ENCODE results near the gene LCTL.

LCTL gene

DNA sequence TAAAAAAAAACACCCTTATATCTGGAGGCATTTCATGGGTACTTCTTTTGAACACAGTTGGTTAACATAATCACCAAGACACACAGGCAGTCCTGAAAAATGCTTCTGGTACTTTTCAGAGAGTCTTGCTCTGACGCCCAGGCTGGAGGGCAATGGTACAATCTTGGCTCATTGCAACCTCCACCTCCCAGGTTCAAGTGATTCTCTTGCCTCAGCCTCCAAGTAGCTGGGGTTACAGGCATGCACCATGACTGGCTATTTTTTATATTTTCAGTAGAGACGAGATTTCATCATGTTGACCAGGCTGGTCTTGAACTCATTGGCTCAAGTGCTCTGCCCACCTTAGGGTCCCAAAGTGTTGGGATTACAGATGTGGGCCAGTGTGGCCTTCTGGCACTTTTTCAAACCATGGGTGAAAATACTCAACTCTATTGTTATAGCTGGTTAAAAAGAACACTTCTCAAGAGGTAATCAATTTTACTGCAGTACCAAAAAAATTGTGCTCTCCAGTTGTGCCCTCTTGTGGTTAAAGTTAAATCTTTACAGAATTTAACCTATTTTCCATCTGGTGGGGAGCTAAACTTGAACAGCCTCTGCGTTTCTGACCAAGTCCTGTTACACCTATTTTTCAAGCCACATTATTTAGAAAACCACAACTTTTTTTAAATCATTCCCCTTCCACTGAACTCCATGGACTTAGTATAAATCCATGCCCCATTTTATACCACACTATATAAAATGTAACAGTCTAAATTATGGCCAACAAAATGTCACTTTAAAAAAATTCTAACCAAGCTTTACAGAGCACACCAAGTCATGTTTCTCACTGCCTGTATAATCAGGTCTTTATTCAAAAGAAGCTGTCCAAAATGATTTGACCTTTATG lies 67.1 kb downstream of the LCTL start:
- DNase-seq = peak; percentile 64
